ENCODE measurements around the gene HUNK.

DNA sequence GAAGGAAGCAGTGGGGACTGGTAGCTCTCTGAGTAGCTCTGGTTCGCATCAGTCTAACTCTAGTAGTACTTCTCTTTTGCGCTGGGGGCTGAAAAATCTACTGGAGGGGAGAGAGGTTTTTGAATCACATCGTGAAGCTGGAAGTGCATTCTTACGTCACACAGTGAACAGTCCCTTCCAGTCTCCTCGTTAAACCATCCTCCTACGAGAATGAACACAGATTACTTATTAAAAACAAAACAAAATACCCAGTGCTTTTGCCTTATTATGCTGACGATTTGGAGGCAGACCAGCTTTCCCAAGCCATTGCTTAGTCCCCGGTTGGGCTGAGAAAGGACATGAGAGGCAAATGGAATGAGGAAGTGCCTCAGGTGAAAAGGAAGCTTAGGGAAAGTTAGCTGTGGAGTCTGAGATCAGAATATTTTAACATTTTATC, 16.1 kb downstream of the HUNK start:
- TF ChIP-seq, protein P1, sequence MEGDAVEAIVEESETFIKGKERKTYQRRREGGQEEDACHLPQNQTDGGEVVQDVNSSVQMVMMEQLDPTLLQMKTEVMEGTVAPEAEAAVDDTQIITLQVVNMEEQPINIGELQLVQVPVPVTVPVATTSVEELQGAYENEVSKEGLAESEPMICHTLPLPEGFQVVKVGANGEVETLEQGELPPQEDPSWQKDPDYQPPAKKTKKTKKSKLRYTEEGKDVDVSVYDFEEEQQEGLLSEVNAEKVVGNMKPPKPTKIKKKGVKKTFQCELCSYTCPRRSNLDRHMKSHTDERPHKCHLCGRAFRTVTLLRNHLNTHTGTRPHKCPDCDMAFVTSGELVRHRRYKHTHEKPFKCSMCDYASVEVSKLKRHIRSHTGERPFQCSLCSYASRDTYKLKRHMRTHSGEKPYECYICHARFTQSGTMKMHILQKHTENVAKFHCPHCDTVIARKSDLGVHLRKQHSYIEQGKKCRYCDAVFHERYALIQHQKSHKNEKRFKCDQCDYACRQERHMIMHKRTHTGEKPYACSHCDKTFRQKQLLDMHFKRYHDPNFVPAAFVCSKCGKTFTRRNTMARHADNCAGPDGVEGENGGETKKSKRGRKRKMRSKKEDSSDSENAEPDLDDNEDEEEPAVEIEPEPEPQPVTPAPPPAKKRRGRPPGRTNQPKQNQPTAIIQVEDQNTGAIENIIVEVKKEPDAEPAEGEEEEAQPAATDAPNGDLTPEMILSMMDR (IDR thresholded peaks at IDR 0.05; ENCODE audit: low read depth, low read length, poor library complexity, severe bottlenecking): no peak
- TF ChIP-seq EZH2phosphoT487 (IDR thresholded peaks at IDR 0.05; ENCODE audit: borderline replicate concordance, low read length): no peak

Data from DOHH2 (cell line).